IPS DF 6.9 (cell line): ENCODE data around the gene SRGAP3.

Experiments used
- DNase-seq: peaks from one replicate; pipeline ENCODE4 v3.0.0-alpha.2; 2013; ENCODE audit warnings: low read depth, low spot score
- H3K27ac ChIP-seq: one replicate; pipeline ENCODE4 v1.5.1; 2013; ENCODE audit warnings: low read length, control low read depth
- H3K27me3 ChIP-seq: 2 replicates; pipeline ENCODE4 v1.6.1; 2013; ENCODE audit warnings: mild to moderate bottlenecking, low read length; ENCODE audit not compliant: control insufficient read depth, insufficient read depth
- H3K36me3 ChIP-seq: 2 replicates; pipeline ENCODE4 v1.6.1; 2013; ENCODE audit warnings: low read length; ENCODE audit not compliant: control insufficient read depth, insufficient read depth
- H3K4me1 ChIP-seq: 2 replicates; pipeline ENCODE4 v1.6.1; 2013; ENCODE audit warnings: low read length; ENCODE audit not compliant: control insufficient read depth, insufficient read depth
- H3K4me3 ChIP-seq: 2 replicates; pipeline ENCODE4 v1.5.1; 2013; ENCODE audit warnings: mild to moderate bottlenecking, low read length
- H3K9me3 ChIP-seq: 2 replicates; pipeline ENCODE4 v1.6.1; 2013; ENCODE audit warnings: low read length, inconsistent platforms; ENCODE audit not compliant: control insufficient read depth, insufficient read depth
- WGBS: extraction: QIAGEN DNeasy Blood & Tissue Kit; methylation state at CpG from one replicate; pipeline ENCODE4 v1.1.7; 2013; ENCODE audit warnings: mixed read lengths, missing lambda C conversion rate; ENCODE audit not compliant: insufficient read length, insufficient coverage; 5-methylcytosine and 5-hydroxymethylcytosine counted together

Gene SRGAP3

DNA sequence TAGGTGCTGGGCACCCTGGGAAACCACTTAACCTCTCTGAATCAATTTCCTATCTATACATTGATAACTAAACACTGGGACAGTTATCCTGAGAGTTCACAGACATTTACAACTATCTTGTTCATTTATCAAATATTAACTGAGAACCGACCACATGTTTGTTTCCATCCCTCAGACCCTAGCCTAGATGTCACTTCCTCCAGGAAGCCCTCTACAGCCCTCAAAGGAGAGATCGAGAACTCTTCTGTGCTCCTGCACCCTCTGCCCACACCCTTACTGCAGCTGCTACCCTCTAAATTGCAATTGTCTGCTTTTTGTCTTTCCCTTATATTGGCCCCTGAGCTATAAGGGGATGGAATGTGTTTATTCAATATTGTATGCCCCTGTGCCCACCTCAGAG, 46.1 kb downstream of the SRGAP3 start:
- H3K4me3 ChIP-seq: no peak overlapping the region
- no peaks in the 10 kb centered on the region for H3K9me3 ChIP-seq
- H3K4me1 ChIP-seq: peaks cover 7% of the 10 kb centered on the region
- DNase-seq: no peak
- no peaks in the 10 kb centered on the region for H3K27me3 ChIP-seq
- no peaks in the 10 kb centered on the region for H3K36me3 ChIP-seq
- no peak overlapping the region for H3K27ac ChIP-seq
- WGBS: no CpG with 5 or more reads among the region's 2 CpGs

DNA sequence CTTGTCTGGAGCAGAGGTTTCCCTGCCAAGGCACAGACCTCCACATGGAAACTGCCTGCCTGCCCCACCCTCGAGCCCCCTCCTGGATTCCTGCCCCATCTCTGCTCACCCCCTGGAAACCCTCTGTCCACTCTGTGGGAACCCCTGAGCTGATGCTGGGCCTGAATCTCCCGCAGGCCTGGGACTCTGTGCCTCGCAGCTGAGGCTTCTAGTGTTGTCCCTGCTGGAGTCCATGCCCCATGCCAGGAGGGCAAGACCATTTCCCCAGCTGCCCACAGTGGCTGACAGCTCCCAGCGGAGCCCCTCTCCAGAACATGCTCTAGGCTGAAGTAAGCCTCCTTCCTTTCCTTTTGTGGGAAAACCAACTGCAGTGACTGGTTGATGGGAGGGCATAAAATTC, 46.9 kb downstream of the SRGAP3 start:
- H3K27me3 ChIP-seq: no peaks in the 10 kb centered on the region
- DNase-seq: no peak
- WGBS: no CpG with 5 or more reads among the region's 4 CpGs
- H3K4me1 ChIP-seq: peaks cover 7% of the 10 kb centered on the region
- no peaks in the 10 kb centered on the region for H3K36me3 ChIP-seq
- H3K4me3 ChIP-seq: no peak overlapping the region
- H3K9me3 ChIP-seq: no peaks in the 10 kb centered on the region
- H3K27ac ChIP-seq: no peak overlapping the region

DNA sequence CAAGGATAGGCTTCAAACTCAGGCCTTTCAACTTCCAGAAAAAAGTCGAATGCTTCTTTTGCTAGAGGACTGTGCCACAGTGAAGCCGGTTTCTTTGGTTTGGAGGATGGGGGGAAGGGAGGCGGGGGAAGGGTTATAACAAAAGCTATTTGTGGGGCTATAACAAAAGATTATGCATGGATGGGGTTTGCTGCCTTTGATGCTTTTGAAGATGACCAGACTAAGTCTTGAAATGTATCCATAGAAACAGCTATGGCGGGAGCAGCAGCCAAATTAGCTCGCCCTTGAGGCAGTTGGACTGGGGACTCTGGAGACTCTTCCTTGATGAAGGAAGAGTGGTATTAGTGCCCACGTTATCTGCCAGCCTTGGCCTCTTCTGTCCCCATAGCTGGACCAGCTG, 47.5 kb downstream of the SRGAP3 start:
- Histone ChIP-seq H3K4me3 (no peak overlapping the region), H3K27me3 (no peaks in the 10 kb centered on the region), H3K36me3 (no peaks in the 10 kb centered on the region), H3K4me1 (peaks cover 7% of the 10 kb centered on the region), H3K9me3 (no peaks in the 10 kb centered on the region), H3K27ac (no peak overlapping the region)
- no CpG with 5 or more reads among the region's 6 CpGs for WGBS
- no peak for DNase-seq

DNA sequence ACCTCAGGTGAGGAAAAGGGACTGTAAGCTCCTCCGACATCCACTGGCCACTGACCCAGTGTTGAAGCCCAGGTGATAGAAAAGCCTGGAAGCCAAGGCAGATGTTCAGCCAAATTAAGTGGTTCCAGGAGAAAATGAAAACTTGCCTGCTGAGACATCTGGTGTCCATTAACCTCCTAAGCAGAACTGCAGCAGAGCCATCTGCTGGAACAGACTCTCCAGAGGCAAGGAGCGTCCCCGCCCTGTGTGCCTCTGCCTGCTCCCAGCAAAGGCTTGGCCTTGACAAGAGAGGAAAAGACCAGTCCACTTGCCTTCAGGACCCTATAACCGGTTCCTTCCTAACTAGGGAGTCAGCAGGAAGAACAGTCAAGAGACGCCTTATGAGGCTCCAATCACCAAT, 48.2 kb downstream of the SRGAP3 start:
- Histone ChIP-seq H3K9me3 (no peaks in the 10 kb centered on the region), H3K27me3 (no peaks in the 10 kb centered on the region), H3K36me3 (no peaks in the 10 kb centered on the region), H3K4me3 (no peak overlapping the region), H3K27ac (no peak overlapping the region), H3K4me1 (peaks cover 7% of the 10 kb centered on the region)
- no peak for DNase-seq
- no CpG with 5 or more reads among the region's 5 CpGs for WGBS

DNA sequence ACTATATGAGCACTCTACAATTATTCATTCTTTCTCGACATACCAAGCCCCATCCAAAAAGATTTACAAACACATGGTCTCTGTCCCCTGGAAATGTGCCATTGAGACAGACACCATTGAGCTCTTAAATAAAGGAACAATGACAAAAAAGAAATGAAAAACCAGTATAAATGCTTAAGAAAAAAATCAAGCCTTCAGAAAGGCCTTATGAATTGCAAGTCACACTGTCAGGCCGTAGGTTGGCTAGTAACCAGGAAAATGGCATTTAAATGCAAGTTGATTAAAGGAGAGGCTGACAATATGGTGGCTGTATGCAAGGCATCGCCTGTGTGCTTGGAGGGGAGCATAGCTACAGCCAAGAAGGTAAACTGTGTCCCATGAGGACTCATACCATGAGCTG, 49.7 kb downstream of the SRGAP3 start:
- no peak for DNase-seq
- Histone ChIP-seq H3K4me1 (peaks cover 7% of the 10 kb centered on the region), H3K36me3 (no peaks in the 10 kb centered on the region), H3K4me3 (no peak overlapping the region), H3K9me3 (no peaks in the 10 kb centered on the region), H3K27me3 (no peaks in the 10 kb centered on the region), H3K27ac (no peak overlapping the region)
- WGBS: no CpG with 5 or more reads among the region's 3 CpGs

DNA sequence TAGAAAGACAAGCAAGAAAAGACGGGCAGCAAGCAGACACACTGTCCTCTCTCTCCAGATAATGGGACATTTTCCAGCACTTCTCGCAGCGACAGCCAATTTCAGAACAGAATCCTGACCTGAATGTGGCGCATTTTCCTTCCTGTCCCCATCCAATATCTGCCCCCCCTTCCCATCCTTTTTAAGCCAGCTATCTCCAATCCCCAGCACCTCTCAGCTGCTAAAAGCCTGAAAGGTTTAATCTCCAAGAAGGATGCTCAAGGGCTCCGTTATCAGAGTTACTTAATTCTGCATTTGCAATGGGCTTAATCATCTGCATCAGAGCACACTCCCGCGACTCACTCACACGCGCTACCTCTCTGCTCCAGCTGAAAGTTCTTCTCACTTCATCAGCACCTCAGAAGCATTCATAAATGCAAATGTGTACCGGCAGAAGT, 50.5 kb downstream of the SRGAP3 start:
- DNase-seq: no peak
- H3K27ac ChIP-seq: no peak overlapping the region
- WGBS: no CpG with 5 or more reads among the region's 10 CpGs
- no peaks in the 10 kb centered on the region for H3K9me3 ChIP-seq
- H3K36me3 ChIP-seq: no peaks in the 10 kb centered on the region
- peaks cover 4% of the 10 kb centered on the region for H3K4me1 ChIP-seq
- H3K27me3 ChIP-seq: no peaks in the 10 kb centered on the region
- H3K4me3 ChIP-seq: no peak overlapping the region

DNA sequence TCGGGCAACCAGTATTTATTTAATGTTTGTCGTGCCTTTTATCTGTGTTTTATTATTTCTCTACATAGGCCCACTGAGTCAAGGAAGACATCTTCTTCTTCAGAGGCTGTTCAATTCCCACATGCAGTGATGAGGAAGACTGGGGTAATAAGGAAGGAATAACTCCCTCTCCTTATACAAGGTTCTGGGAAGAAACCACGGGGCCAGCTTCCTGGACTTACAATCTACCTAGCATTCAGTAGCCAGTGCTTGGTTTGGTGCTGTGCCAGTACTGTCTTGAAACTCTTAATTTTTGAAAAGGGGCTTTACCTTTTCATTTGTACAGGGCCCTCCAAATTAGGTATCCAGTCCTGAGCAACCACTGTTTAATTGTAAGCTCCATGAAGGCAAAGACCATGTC, 51.2 kb downstream of the SRGAP3 start:
- peaks cover 4% of the 10 kb centered on the region for H3K4me1 ChIP-seq
- DNase-seq: no peak
- H3K36me3 ChIP-seq: no peaks in the 10 kb centered on the region
- H3K4me3 ChIP-seq: no peak overlapping the region
- no peaks in the 10 kb centered on the region for H3K9me3 ChIP-seq
- no peak overlapping the region for H3K27ac ChIP-seq
- WGBS: no CpG with 5 or more reads among the region's 3 CpGs
- no peaks in the 10 kb centered on the region for H3K27me3 ChIP-seq

DNA sequence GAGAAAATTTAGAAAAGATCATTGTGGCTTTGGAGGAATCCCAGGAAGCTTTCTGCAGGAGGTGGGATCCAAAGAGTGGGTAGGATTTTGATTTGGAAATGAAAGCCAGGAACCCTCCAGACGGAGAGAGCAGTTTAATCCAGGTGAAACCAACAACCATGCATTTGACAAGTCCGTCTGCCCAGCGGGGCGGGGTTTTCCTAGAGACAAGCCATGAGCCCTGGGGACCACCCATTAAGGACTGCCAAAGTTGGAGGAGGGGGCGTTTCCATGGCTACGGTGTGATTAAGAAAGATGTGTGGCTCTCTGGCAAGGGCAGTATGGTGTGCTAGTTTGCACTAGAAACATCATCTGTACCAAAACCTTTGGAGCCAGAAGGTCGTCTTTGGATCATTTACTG, 53.4 kb downstream of the SRGAP3 start:
- no peaks in the 10 kb centered on the region for H3K9me3 ChIP-seq
- no peak overlapping the region for H3K27ac ChIP-seq
- H3K4me1 ChIP-seq: peaks cover 3% of the 10 kb centered on the region; the same call in 1 of the 2 replicates
- whole genome bisulfite sequencing: no CpG with 5 or more reads among the region's 7 CpGs
- H3K4me3 ChIP-seq: no peak overlapping the region
- peaks cover 1% of the 10 kb centered on the region; the same call in 1 of the 2 replicates for H3K27me3 ChIP-seq
- H3K36me3 ChIP-seq: no peaks in the 10 kb centered on the region
- DNase-seq: peak; percentile 13

DNA sequence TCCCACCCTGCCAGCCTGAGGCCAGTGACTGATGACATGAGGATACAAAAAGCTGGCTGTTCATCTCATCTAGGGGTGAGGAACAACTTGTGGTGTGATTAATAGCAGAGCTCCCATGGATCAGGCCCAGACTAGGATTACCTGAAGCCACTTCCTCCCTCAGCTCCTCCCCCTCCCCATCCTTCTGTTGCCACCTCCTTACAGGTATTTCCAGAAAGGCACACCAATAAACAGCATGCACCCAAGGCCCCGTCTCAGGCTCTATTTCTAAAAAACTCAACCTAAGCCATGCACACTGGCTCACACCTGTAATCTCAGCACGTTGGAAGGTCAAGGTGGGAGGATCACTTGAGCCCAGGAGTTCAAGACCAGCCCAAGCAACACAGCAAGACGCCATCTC, 54.1 kb downstream of the SRGAP3 start:
- WGBS: no CpG with 5 or more reads among the region's 3 CpGs

DNA sequence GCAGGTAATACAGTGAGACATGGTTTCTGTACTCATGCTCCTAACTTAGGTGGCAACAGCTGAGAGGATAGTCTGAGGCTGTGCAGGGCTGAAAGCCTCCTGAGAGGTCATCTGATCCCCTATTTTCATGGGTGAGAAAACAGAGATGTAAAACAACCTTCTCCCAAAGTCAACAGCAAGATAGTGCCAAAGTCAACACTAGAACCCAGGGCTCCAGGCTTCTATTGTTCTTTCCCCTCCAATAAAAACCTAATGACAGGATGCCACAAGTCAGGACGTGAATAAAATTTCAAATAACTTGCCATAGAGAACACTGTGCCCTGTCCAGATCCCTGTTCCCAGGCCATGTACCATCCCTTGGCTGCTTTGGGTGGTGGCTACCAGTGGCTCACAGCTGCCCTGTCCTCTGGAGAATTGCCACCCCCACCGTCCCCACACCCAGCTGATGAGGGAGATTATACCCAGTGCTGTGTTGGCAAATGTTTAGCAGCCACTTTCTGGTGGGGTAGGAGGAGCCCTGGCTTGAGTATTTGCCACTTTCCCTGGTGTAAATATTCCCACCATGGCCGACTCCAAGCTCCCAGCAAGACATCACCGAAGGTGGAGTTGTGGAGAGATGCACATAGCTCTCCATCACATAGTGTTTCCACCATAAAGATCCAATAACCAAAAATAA, 54.8 kb downstream of the SRGAP3 start:
- Histone ChIP-seq H3K4me1 (peaks cover 3% of the 10 kb centered on the region; the same call in 1 of the 2 replicates), H3K27me3 (peaks cover 1% of the 10 kb centered on the region; the same call in 1 of the 2 replicates), H3K9me3 (no peaks in the 10 kb centered on the region), H3K36me3 (no peaks in the 10 kb centered on the region), H3K27ac (no peak overlapping the region), H3K4me3 (no peak overlapping the region)
- DNase-seq: no peak
- WGBS: no CpG with 5 or more reads among the region's 4 CpGs

More for the DNA sequence above, 54.1 kb downstream of the SRGAP3 start:
- H3K9me3 ChIP-seq: no peaks in the 10 kb centered on the region
- no peaks in the 10 kb centered on the region for H3K36me3 ChIP-seq
- no peak overlapping the region for H3K27ac ChIP-seq
- H3K4me1 ChIP-seq: peaks cover 3% of the 10 kb centered on the region; the same call in 1 of the 2 replicates
- peaks cover 1% of the 10 kb centered on the region; the same call in 1 of the 2 replicates for H3K27me3 ChIP-seq
- H3K4me3 ChIP-seq: no peak overlapping the region
- DNase-seq: no peak

DNA sequence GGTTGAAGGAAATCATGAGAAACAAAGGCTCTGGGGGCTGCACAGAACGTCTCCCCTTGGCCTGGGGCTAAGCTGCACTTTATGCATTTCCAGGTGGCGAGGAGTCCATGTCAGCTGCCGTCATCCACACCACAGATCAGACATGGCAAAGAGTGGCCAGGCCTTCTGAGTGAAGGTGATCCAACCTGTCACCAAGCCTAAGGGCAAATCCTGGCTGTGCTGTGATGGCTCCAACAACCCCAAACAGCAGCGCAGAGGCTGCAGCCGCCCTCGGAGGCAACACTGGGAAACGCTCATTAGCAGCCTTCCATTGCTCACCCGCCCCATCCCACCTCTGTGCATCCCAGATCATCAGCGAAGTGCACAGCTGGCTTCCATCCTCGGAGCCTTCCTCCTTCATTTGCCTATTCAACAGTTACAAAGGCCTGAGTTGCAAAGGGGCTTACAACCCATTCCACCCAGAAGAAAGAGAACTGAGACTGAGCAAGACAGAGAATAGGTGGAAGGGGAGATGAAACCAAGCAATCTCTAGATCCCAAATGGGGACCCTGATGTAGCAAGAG, 55.7 kb downstream of the SRGAP3 start:
- no peak overlapping the region for H3K27ac ChIP-seq
- peaks cover 1% of the 10 kb centered on the region; the same call in 1 of the 2 replicates for H3K27me3 ChIP-seq
- no peaks in the 10 kb centered on the region for H3K9me3 ChIP-seq

More for the DNA sequence above, 55.7 kb downstream of the SRGAP3 start:
- H3K4me3 ChIP-seq: no peak overlapping the region
- peaks cover 1% of the 10 kb centered on the region; the same call in 1 of the 2 replicates for H3K4me1 ChIP-seq
- no CpG with 5 or more reads among the region's 10 CpGs for WGBS
- DNase-seq: no peak
- no peaks in the 10 kb centered on the region for H3K36me3 ChIP-seq
